HG02884 (cell line): Measurements from ENCODE around the gene IRGQ.
"Not testable (repeated sequence)": the region's sequence is repeated elsewhere in the genome, so short reads cannot be mapped to it uniquely, and the experiment has no call there.

Experiments used
- ATAC-seq: cut with Tn5 transposase; IDR thresholded peaks from one replicate; pipeline ENCODE4 v1.9.1; 2021; ENCODE audit warnings: mild to moderate bottlenecking, moderate library complexity; ENCODE audit not compliant: unreplicated experiment

The IRGQ gene

GRCh38 chr19:43595999-43596841 is at the start of gene IRGQ, which contains the start of gene ZNF576:
Gene IRGQ, minus strand, starts transcription at chr19:43596134. Its CDS starts 796 bp downstream, at chr19:43595338.
Gene ZNF576, plus strand, starts transcription at chr19:43596595. Its CDS starts 514 bp downstream, at chr19:43597109.
- peak; percentile 80 for ATAC-seq

- ATAC-seq, result no peak
These were observed 48.2 kb upstream of the IRGQ start for GRCh38 chr19:43644181-43644580.

- ATAC-seq, result no peak
These were observed 47.4 kb upstream of the IRGQ start for GRCh38 chr19:43643326-43643725.

GRCh38 chr19:43642531-43642930 is 46.6 kb upstream of the IRGQ start:
- no peak for ATAC-seq

GRCh38 chr19:43641333-43641732 is 45.4 kb upstream of the IRGQ start:
- no peak for ATAC-seq

GRCh38 chr19:43640424-43640757 is 44.5 kb upstream of the IRGQ start:
- ATAC-seq, result no peak

- ATAC-seq, result no peak
These were observed 43.8 kb upstream of the IRGQ start, which contains the start of gene CADM4 for GRCh38 chr19:43639519-43640423. Gene CADM4, minus strand, starts transcription at chr19:43639850. Its CDS starts 60 bp downstream, at chr19:43639790.

GRCh38 chr19:43638995-43639518 is 43.1 kb upstream of the IRGQ start:
- ATAC-seq, result no peak

- no peak for ATAC-seq
These were observed 42.5 kb upstream of the IRGQ start for GRCh38 chr19:43638214-43638994.

GRCh38 chr19:43636121-43636683 is 40.3 kb upstream of the IRGQ start:
- no peak for ATAC-seq

- not testable (repeated sequence) for ATAC-seq
These were observed 39.6 kb upstream of the IRGQ start for GRCh38 chr19:43635561-43635940.

- ATAC-seq, result no peak
These were observed 39.1 kb upstream of the IRGQ start for GRCh38 chr19:43634872-43635560.

- no peak for ATAC-seq
These were observed 38.6 kb upstream of the IRGQ start for GRCh38 chr19:43634506-43634871.

- no peak for ATAC-seq
These were observed 38.1 kb upstream of the IRGQ start for GRCh38 chr19:43634068-43634467.

GRCh38 chr19:43633520-43633919 is 37.6 kb upstream of the IRGQ start:
- no peak for ATAC-seq

GRCh38 chr19:43631491-43631890 is 35.6 kb upstream of the IRGQ start:
- ATAC-seq, result no peak

GRCh38 chr19:43628646-43629326 is 32.9 kb upstream of the IRGQ start:
- ATAC-seq, result no peak

GRCh38 chr19:43626838-43627237 is 30.9 kb upstream of the IRGQ start:
- no peak for ATAC-seq

- ATAC-seq, result no peak
These were observed 30.1 kb upstream of the IRGQ start for GRCh38 chr19:43625918-43626579.
